Activated gamma-delta T cell treated with anti-CD3 and anti-CD28 coated beads, Interleukin-2, amount 50 U/mL, for 16 hours (primary cell): ENCODE results near the gene PDE4D.
"Not testable (repeated sequence)": the region's sequence is repeated elsewhere in the genome, so short reads cannot be mapped to it uniquely, and the experiment has no call there.

Experiments
- DNase-seq: peaks from one replicate; pipeline ENCODE4 v3.0.0-alpha.2; 2020; ENCODE audit warnings: low read depth

The PDE4D gene

DNA sequence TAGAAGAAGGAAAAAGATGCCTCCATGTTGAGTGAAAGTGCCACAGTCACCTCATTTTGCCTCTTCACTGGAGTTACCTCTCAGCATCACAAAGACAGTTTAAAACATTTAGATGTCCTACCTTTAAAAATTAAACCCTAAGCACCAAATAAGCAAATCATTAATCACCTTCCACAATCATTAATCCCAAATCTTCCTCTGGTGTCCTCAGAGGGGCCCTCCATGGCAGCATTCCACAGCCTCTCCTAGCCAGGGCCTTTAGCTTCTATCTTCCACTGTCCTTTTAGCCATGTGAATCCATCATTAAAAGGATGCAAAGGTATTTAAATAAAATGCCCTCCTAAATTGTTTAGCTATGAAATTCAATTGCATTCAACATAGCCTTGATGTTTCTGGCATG, 310.8 kb downstream of the PDE4D start:
- no peak for DNase-seq

DNA sequence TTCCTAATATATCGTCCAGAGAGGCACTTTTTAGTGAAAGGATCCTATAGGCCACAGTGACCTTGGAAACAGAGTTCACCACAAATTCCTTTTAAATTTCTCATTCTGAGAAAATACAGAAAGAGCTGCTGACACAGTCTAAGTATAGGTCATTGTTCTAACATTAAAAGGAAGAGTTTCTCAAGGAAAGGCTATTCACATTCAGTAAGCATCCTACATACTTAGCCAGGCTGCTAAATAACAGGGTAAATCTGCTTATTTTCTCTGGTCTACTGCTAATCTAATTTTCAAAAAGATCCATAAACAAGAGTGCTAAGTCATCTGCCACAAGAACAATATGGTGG, 313.7 kb downstream of the PDE4D start:
- DNase-seq: no peak

DNA sequence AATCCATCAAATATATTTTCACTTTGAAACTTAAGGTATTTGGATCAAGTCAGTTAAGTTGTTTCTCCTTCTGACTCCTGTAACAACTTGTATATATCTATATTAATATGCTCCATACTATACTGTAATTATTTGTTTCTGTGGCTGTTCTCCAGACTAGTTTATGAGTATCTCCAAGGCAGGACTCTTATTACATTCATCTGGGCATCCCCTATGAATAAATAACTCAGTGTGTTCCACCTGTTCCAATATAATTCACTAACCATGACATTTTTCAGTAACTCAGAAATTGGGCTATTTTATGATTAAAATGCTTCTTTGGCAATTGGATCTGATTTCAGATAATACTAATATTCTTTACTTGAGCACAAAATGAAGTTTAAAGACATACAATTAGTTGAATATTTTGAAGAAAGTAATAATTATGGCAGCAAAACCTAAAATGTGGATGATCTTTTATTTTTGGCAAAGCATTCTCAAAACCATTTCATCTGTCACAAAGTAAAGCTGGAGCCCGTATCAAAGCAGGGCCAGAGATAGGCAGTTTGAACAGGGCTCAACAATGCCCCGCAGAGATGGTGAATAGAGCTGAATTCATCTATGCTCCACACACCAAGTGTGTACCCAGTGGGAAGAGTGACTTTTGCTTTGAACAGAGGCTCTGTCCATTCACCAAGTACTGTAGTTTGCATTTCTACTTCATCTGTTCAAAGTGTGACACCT, 314.3 kb downstream of the PDE4D start:
- DNase-seq: no peak

DNA sequence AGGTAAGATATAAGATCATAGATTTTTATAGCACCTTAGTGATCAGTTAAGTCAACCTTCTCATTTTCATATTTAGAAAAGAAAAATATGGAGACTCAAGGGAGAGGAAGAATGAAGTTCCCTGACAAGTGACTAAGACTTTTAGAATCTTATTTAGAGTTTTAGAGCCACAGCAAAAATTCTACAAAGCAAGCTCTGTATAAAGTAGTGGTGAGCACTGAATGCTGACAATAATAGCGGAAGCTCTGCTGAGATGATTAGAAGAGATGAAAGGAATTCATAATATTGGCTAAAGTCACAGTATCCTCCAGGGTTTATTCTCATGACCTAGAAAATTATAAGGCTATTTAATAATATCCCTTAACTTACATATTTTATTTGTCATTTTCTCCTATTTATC, 316.0 kb downstream of the PDE4D start:
- DNase-seq: no peak

DNA sequence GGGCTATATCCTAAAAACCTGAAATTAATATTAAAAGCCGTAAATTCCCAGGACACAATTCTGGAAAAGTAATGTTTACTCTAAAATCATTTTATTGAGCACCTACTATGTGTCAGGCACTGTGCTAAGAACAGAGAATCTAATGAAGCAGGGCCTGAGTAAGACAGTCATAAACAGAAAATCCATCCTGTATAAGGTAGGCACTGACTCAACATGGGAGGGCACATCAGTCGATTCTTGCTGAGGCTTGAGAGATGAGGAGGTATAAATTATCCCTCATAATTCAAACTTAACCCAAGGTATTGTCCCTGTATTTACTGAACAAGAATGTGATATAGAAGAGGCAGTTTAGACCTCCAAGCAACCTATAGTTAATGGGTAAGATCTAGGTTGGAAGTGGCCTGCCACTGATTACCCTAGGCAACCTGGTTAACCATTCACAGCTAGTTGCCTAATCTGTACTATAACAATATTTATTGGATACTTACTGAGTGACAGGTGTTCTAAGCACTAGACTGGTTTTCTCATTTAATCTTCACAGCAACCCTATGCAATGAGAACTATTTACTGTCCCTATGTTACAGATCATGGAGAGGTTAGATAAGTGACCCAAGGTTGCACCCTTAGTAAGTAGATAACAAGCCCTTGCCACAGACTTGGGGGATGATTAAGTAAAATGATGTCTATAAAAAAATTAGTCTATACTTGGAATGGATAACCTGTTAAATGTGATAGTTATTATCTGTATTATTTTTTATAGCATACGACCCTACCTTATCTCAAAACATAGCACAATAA, 317.7 kb downstream of the PDE4D start:
- DNase-seq: no peak

DNA sequence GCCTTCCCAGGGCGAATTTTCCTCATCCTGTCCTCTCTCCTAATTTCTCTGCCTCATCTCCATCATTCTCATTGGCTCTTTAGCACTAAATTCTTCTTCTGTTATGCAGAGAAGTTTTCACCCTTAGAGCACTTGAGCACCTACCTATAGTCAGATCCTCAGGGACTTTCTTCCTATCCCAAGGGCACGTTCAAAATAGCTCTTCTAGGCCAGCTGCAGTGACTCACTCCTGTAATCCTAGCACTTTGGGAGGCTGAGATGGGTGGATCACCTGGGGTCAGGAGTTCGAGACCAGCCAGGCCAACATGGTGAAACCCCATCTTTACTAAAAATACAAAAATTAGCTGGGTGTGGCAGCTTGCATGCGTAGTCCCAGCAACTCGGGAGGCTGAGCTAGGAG, 320.0 kb downstream of the PDE4D start:
- not testable (repeated sequence) for DNase-seq

DNA sequence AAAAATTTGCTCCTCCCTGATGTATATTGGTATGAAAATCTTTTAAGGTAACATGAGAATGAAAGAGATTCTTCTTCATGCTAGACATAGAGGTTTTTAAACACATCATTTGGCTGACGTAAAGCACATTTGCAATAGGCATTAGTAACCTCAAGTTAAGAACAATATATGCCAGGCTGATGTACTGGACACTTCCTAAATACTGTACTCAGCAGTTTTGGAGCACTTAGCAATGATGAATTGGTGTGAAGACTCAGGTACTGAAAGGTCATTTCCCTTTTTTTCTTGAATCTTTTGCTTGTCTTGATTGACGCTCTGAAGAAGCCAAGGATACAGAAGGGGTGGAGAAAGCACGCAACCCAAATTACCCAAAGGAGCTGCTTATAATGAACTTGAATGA, 322.5 kb downstream of the PDE4D start:
- no peak for DNase-seq

DNA sequence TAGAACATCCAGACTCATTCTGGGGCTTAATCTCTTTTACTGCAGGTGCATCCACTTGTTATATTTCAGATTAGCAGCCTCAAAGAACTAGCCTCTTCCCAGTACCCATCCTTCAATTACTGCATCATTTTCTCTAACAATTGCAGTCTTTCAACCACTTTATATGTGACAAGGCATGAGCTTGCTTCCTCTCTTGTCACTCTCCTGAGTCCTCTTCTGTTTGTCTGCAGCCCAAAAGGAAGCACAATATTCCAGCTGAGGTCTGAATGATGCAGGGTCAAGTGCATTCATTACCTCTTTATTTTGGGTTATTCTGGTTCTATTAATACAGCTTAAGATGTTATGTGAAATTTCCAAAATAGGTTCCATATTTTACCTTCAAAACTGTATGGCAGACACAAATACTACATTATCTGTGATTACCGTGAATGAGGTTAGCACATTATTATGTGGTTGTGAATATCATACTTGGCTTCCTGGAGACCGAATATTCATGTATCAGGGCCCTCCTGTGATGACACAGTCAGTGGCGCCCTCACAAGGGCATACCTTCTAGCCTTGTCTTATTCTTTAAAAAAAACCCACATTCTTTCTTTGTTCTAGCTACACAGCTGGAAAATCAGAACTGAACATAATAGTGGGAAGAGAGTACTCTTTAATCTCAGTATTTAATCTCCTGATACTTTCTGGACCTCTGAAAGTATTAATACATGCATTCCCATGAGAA, 323.8 kb downstream of the PDE4D start:
- DNase-seq: no peak

DNA sequence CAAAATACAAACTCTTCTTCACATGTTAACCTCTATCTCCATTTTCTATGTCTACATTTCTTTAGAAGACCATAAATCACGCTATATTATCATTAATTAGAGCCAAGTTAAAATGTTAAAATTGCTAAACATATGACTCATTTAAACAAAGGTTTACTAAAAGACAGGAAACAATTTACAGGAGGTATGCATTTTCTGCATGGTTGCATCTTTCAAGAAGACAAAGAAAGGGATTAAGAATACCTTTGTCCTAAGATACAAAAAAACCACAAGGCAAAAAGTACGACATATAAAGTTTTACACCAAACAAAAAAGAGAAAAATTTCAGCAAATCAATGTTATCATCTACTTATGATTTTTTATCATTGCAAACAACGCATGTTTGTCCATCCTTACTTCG, 324.4 kb downstream of the PDE4D start:
- no peak for DNase-seq

DNA sequence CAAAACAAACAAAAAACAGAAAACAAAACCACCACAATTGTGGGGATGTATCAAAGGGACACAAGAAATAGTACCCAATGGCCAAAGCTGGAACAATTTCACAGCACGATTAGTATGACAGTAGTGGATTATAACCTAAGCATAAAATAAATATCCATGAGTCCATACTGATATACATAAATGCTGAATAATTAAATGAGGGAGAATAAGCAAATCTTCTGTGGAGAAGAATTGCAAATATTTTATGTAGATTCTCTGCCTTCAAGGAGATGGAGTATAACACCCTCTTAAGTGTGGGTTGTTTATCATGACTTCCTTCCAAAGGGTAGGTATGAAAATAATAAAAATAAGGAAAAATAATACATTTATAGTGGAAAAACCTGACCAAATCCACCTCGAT, 325.4 kb downstream of the PDE4D start:
- DNase-seq: no peak

DNA sequence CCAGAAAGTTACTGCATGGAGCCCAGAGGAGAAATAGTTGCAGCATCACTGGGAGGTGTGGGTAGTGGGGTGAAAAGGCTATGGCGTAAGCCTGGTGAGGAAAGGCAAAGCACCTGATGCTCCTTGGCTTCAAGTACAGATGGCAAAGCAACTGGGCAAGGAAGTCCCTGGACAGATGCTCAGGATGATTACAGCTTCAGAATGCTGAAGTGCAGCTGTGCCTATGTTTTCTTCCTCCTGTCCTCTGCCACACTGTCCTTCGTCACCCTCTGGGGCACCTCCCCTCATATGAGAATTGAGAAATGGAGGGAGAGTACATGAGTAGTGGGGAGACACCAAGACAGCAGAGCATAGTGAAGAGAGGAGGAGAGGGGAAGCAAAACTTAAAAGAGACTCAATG, 328.0 kb downstream of the PDE4D start:
- no peak for DNase-seq

DNA sequence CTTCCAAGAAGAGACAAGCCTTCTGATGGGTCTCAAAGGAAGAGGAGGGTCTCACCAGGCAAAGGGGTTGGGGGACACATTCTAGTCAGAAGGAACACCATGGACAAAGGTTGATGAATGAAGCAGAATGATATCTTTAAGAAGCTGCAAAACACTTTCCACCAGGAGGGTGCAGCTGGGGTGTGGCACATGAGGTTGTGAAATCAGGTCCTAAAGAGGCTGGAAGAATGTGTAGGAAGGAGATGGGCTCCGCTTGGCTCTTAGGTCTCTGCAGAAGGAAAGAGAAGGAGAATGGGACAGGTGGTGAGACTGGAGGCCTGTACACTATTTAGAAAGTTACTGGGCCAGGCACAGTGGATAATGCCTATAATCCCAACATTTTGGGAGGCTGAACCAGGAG, 328.6 kb downstream of the PDE4D start:
- DNase-seq: no peak

DNA sequence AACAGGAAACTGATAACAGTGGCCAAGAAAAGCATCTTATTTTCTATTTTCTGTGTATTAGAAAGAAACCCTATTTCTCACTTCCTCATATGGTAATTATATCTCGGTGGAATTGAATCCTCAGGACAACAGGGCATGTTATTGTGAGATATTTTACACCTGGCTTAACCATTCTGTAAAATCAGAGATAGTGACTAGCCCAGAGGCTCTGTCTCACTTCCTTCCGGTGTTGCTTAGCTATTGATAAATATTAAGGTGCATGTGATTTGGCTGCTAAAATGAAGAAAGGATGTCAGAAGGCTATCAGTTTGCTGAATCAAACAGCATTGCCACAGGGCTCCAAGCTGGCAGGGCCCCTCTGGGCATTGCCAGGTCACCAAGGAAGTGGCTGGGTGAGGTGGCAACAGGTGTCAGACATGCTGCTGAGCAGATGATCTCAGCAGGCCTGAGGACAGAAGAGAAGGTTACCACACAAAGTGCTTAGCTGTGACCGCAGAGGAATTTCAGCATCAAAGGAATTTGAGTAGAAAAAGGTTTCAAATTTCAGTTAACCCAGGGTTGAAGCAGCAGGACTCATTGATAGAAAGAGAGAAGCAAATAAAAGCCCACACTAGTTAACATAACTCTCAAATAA, 330.7 kb downstream of the PDE4D start:
- DNase-seq: peak; percentile 4

DNA sequence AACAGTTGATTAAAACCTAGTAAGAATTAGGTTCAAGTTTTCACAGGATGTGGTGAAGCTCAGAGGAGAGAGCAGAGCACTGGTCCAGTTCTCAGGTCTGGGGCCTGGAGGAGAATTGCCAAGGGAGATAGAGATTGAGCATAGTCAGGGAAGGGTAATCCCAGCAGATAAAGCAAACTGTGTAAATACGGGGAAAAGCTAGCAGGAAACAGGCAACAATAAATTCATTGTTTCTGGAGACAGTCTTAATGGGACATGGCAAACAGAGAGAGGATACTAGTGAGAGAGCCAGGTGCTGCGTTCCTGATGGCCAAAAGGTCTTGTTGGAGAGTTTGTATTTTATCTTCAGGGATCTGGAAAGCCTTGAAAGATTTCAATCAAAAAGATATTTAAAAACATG, 333.0 kb downstream of the PDE4D start:
- DNase-seq: no peak

DNA sequence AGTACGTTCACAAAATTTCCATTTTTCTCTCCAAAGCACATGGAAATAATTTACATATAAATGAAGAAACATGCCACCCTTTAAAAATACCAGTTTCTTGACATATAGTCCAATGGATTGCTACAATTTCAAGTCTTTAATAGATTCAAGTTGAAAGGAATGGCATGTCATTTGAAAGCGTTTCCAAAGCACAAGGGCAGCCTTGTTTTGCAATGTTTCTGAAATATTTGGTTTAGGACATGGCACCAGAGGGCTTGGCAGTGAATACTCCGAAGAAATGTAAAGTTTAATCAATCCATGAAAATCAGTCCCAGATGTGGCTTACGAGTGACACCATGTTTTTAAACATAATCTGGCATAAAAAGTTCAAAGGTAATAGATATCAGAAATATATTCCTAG, 333.7 kb downstream of the PDE4D start:
- no peak for DNase-seq

DNA sequence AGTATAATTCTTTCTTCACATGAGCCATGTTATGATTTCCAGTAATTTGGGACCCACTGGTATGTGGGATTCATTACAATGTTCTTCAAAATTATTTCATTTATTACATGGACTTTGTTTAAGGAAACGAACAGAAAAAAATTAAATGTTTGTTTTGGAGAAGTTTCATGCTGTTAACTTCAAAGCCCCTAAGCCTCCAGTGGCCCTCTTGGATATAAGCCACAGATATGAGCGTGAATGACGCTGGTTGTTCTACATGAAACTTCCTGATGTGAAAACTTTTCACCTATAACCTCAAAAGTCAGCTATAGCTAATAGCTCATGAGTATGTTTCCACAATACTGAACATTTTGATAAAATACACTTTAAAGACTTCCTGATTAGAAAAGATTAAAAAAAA, 334.2 kb downstream of the PDE4D start:
- DNase-seq: no peak

DNA sequence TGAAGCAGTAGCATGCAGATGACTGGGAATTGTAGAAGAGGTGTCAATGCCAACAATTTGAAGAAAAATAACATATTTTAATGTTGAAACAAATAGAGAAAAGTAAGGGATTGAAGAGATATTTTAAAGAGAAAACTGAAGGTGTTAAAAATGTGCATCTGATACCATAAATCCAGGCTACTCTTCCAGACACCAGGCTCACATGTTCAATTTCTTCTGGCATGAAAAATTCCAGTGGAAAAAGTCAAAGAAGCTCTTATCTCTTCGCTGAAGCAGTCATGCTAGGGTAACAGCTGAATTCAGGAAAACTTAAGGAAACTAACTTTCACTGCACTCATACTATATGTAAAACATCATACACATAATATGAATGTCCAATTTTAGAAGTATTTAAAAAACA, 335.0 kb downstream of the PDE4D start:
- no peak for DNase-seq

DNA sequence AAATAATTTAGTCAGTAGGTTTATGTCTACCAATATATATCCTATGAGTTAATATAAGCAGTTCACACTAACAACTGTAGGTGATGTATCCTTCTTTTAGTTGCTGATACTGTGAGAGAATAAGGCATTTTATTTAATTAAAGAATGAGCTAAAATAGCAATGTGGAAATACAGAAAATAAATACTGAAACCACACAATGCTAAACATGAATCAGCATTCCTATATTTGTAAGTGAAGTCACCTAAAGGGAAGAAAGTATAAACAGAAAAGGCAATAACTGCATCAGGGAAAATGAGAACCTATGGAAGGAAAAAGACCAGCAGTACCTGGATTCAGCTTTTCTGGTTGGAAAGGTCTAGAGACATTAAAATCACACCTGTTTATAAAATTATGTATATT, 336.0 kb downstream of the PDE4D start:
- DNase-seq: no peak

DNA sequence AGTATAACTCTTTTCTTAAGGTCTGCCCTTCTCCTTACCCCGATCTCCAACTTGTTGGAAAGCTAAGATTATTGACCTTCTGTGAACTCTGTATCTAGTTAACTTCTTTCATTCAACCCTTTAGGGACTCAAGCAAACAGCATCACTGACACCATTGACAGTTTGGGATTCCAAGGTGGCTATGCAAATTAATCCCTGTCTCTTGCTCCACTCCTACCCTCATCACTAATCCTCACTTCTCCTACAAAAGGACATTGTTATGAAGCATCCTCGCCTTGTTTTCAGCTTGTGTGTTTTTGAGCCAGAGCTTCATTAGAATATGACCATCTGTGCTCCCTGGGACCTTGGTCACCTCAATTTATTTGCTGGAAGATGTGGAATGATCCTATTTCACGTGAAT, 337.9 kb downstream of the PDE4D start:
- DNase-seq: no peak

DNA sequence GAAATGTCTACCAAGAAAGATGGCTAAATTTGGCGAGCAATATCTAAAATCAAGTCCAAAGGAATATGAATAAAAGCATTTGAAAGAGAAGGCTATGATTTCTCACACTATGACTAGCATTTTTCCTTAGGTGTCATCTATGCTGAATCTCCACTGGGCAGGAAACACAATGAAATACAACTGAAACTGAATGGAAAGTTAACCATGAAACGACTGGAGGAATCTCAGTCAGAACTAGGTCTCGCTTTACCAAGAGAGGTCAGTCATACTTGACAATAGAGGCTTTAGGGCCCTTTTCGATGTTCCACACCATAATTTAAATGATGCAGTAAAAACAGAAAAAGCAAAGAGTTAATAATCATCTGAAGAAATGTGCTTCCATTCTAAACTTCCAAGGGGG, 339.0 kb downstream of the PDE4D start:
- DNase-seq: no peak

DNA sequence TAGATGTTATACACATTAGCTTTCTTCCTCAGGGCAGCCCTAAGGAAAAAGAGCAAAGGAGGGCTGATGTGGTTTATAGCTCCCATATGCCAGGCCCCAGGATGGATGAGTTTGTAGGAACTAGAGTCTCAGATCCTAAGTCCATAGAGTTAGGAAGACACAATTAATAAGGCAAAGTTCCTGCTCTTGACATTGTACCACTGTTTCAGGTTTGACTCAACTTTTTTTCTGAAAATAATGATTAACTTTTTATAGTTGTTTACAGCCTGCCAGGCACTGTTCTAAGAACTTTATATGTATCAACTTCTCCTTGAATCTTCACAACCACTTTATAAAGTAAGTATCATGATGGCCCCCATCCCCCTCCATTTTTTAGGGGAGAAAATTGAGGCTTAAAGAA, 339.5 kb downstream of the PDE4D start:
- no peak for DNase-seq

DNA sequence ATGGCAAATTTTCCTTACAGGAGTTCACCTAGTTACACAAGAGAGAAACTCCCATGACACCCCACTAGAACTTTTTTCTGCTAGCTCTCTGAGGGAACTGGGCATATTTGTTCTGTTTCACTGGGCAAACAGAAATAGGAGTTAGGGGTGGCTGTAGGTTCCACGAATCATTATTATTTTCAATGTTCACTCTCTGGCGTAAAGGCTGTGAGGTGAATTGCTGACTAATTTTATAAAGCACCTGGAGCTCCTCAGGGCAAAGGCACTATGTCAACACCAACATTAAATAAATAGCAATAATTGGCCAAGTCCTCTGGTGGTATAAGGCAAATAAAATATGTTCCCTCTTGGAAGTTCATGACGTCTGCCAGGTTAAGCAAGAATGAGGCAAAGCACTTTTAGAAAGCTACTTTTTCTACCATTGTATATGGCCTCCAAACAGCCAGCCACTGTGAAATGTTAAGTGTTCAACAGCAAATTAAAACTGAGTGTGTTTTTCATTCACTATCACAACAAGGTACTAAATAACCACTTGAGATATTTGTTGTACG, 344.6 kb downstream of the PDE4D start:
- no peak for DNase-seq

DNA sequence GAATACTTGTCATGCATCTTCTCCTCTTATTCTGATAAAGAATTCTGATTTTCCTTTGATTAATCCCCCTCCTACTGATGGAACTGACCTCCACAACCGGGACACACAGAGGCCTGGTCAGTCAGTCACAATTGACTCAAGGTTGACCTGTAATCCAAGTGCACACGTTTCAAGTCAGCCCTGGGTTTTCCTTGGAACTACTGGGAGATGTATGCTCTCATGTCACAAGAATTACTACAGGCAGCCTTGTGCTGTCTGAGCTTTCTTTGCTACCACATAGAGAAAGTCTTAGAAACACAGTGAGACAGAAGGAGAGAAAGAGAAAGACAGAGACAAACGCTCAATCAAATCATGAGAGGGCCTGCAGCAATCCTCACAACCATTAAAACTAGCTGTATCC, 345.8 kb downstream of the PDE4D start:
- no peak for DNase-seq
